ENCODE data around the gene AVEN. TPM values are rescaled to one million over a fixed set of nuclear protein-coding genes. Genes with fewer than 3 reads are reported as not detected.

Gene AVEN
- total RNA-seq, 1 donor from 2014 or later = 16.2 TPM

DNA sequence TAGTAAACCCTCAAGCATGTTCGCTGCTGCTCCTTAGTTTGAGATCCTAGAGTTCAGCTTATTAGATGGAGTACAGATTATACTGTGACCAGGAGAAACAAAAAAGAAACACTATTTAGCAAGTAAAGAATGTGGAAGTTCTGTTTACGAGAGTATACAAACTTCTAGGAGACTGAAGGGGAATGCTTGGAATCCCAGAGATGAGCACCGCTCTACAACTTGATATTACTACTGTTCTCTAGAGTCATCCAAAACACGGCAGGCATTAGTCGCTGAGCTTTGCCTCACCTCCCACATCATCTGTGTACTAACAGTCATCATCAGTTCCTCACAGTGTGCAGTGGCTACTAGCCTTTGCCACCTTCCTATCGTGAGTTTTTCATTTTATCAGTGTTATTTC, 192.1 kb downstream of the AVEN start:
- Histone ChIP-seq H3K27me3 (ENCODE audit: control insufficient read depth in 3 of 3, insufficient read depth in 3 of 3, low read length in 3 of 3) (no peaks in the 10 kb centered on the region), H3K27ac (ENCODE audit: low read depth, low read length) (no peak overlapping the region), H3K9me3 (ENCODE audit: control insufficient read depth in 3 of 3, low read length in 3 of 3) (no peaks in the 10 kb centered on the region), H3K36me3 (ENCODE audit: control insufficient read depth in 3 of 3, insufficient read depth in 3 of 3, low read length in 3 of 3) (peaks cover 0 to 22% (median 2%) of the 10 kb centered on the region in 3 donors), H3K9ac (ENCODE audit: low read depth in 1 of 3, low read length in 3 of 3) (no peak overlapping the region), H3K4me3 (ENCODE audit: low read length in 3 of 3) (no peak overlapping the region), H3K4me1 (ENCODE audit: control insufficient read depth in 3 of 3, insufficient read depth in 3 of 3, low read length in 3 of 3) (no peaks in the 10 kb centered on the region)

DNA sequence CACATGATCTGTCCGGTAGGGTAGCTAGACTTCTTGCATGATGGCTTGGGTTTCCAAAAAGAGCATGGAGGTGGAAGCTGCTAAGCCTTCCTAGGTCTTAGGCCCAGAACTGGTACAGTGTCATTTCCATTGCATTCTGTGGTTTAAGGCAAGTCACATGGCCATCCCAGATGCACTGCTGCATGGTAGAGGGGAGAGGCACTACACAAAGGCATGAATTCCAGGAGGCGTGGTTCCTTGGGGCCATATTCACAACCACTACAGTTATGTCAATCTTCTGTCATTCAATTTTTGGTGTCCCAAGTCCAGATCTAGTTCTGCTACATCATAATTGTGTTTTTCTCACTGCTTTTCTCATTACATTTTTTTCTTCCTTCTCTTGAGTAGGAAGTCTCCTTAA, 192.9 kb downstream of the AVEN start:
- Histone ChIP-seq H3K4me3 (ENCODE audit: low read length in 3 of 3) (no peak overlapping the region), H3K27ac (ENCODE audit: low read depth, low read length) (no peak overlapping the region), H3K36me3 (ENCODE audit: control insufficient read depth in 3 of 3, insufficient read depth in 3 of 3, low read length in 3 of 3) (peaks cover 0 to 18% (median 1%) of the 10 kb centered on the region in 3 donors), H3K27me3 (ENCODE audit: control insufficient read depth in 3 of 3, insufficient read depth in 3 of 3, low read length in 3 of 3) (no peaks in the 10 kb centered on the region), H3K9me3 (ENCODE audit: control insufficient read depth in 3 of 3, low read length in 3 of 3) (no peaks in the 10 kb centered on the region), H3K4me1 (ENCODE audit: control insufficient read depth in 3 of 3, insufficient read depth in 3 of 3, low read length in 3 of 3) (no peaks in the 10 kb centered on the region), H3K9ac (ENCODE audit: low read depth in 1 of 3, low read length in 3 of 3) (no peak overlapping the region)

DNA sequence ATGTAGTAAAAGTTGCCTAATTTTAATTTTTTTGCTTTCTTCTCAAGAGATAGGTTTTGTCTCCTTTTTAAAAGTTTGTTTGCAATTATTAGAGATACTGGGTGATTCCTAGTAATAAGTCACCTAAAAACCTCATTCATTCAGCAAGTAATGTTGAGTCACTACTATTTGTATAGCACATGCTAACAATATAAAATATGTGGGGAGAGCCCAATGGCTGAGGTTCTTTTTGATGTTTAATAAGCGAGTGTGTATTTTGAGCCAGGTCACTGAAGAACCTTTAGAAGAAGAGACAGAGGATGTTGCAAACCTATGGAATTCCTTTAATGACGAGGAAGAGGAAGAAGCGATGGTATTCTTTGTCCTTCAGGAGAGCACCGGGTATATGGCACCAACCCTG, 194.4 kb downstream of the AVEN start:
- Histone ChIP-seq H3K27ac (ENCODE audit: low read depth, low read length) (no peak overlapping the region), H3K27me3 (ENCODE audit: control insufficient read depth in 3 of 3, insufficient read depth in 3 of 3, low read length in 3 of 3) (no peaks in the 10 kb centered on the region), H3K9me3 (ENCODE audit: control insufficient read depth in 3 of 3, low read length in 3 of 3) (no peaks in the 10 kb centered on the region), H3K9ac (ENCODE audit: low read depth in 1 of 3, low read length in 3 of 3) (no peak overlapping the region), H3K4me1 (ENCODE audit: control insufficient read depth in 3 of 3, insufficient read depth in 3 of 3, low read length in 3 of 3) (no peaks in the 10 kb centered on the region), H3K36me3 (ENCODE audit: control insufficient read depth in 3 of 3, insufficient read depth in 3 of 3, low read length in 3 of 3) (peaks cover 0 to 15% (median 0%) of the 10 kb centered on the region in 3 donors), H3K4me3 (ENCODE audit: low read length in 3 of 3) (no peak overlapping the region)

- H3K27me3 ChIP-seq (ENCODE audit: control insufficient read depth in 3 of 3, insufficient read depth in 3 of 3, low read length in 3 of 3) = no peaks in the 10 kb centered on the region
- no peak overlapping the region for H3K4me3 ChIP-seq (ENCODE audit: low read length in 3 of 3)
- peaks cover 0 to 12% (median 0%) of the 10 kb centered on the region in 3 donors for H3K36me3 ChIP-seq (ENCODE audit: control insufficient read depth in 3 of 3, insufficient read depth in 3 of 3, low read length in 3 of 3)
- no peak overlapping the region for H3K27ac ChIP-seq (ENCODE audit: low read depth, low read length)
- no peak overlapping the region for H3K9ac ChIP-seq (ENCODE audit: low read depth in 1 of 3, low read length in 3 of 3)
- H3K9me3 ChIP-seq (ENCODE audit: control insufficient read depth in 3 of 3, low read length in 3 of 3) = no peaks in the 10 kb centered on the region
- no peaks in the 10 kb centered on the region for H3K4me1 ChIP-seq (ENCODE audit: control insufficient read depth in 3 of 3, insufficient read depth in 3 of 3, low read length in 3 of 3)
Observed at GRCh38 chr15:33844186-33844585, 194.8 kb downstream of the AVEN start.

- H3K4me1 ChIP-seq (ENCODE audit: control insufficient read depth in 3 of 3, insufficient read depth in 3 of 3, low read length in 3 of 3) = peaks cover 0 to 7% (median 0%) of the 10 kb centered on the region in 3 donors
- no peak overlapping the region for H3K4me3 ChIP-seq (ENCODE audit: low read length in 3 of 3)
Observed at GRCh38 chr15:33840615-33841014, 198.4 kb downstream of the AVEN start.

GRCh38 chr15:33839540-33839939, 199.5 kb downstream of the AVEN start:
- Histone ChIP-seq H3K9ac (ENCODE audit: low read depth in 1 of 3, low read length in 3 of 3) (no peak overlapping the region), H3K36me3 (ENCODE audit: control insufficient read depth in 3 of 3, insufficient read depth in 3 of 3, low read length in 3 of 3) (peaks cover 0 to 5% (median 4%) of the 10 kb centered on the region in 3 donors), H3K4me1 (ENCODE audit: control insufficient read depth in 3 of 3, insufficient read depth in 3 of 3, low read length in 3 of 3) (peaks cover 0 to 7% (median 0%) of the 10 kb centered on the region in 3 donors), H3K4me3 (ENCODE audit: low read length in 3 of 3) (no peak overlapping the region), H3K27ac (ENCODE audit: low read depth, low read length) (no peak overlapping the region), H3K9me3 (ENCODE audit: control insufficient read depth in 3 of 3, low read length in 3 of 3) (no peaks in the 10 kb centered on the region), H3K27me3 (ENCODE audit: control insufficient read depth in 3 of 3, insufficient read depth in 3 of 3, low read length in 3 of 3) (no peaks in the 10 kb centered on the region)

More at GRCh38 chr15:33840615-33841014, 198.4 kb downstream of the AVEN start:
- Histone ChIP-seq H3K9me3 (ENCODE audit: control insufficient read depth in 3 of 3, low read length in 3 of 3) (no peaks in the 10 kb centered on the region), H3K9ac (ENCODE audit: low read depth in 1 of 3, low read length in 3 of 3) (no peak overlapping the region), H3K36me3 (ENCODE audit: control insufficient read depth in 3 of 3, insufficient read depth in 3 of 3, low read length in 3 of 3) (peaks cover 0 to 7% (median 4%) of the 10 kb centered on the region in 3 donors), H3K27me3 (ENCODE audit: control insufficient read depth in 3 of 3, insufficient read depth in 3 of 3, low read length in 3 of 3) (no peaks in the 10 kb centered on the region), H3K27ac (ENCODE audit: low read depth, low read length) (no peak overlapping the region)

DNA sequence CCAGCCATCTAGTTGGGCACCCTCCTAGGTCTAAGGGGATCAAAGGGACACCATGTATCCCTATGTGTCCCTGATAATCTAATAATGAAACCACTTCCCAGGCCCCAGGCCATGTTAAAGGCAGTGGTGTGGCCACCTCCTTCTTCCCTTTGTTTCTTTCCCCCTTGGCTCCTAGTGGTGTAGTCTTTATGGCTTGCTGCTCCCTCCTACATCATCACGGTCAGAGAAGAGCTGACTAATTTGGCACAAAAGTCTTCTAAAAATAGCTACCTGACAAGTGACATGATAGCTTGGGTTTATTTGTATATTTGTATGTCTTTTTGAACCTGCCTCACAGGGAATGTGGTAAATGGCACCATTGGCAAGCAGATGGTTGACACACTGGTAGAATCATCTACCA, 201.7 kb downstream of the AVEN start:
- no peaks in the 10 kb centered on the region for H3K9me3 ChIP-seq (ENCODE audit: control insufficient read depth in 3 of 3, low read length in 3 of 3)

GRCh38 chr15:33834892-33835743, 203.9 kb downstream of the AVEN start:
- Histone ChIP-seq H3K27me3 (ENCODE audit: control insufficient read depth in 3 of 3, insufficient read depth in 3 of 3, low read length in 3 of 3) (no peaks in the 10 kb centered on the region), H3K36me3 (ENCODE audit: control insufficient read depth in 3 of 3, insufficient read depth in 3 of 3, low read length in 3 of 3) (peaks cover 0 to 6% (median 4%) of the 10 kb centered on the region in 3 donors), H3K4me3 (ENCODE audit: low read length in 3 of 3) (no peak overlapping the region), H3K9ac (ENCODE audit: low read depth in 1 of 3, low read length in 3 of 3) (no peak overlapping the region), H3K9me3 (ENCODE audit: control insufficient read depth in 3 of 3, low read length in 3 of 3) (no peaks in the 10 kb centered on the region), H3K27ac (ENCODE audit: low read depth, low read length) (no peak overlapping the region), H3K4me1 (ENCODE audit: control insufficient read depth in 3 of 3, insufficient read depth in 3 of 3, low read length in 3 of 3) (peaks cover 0 to 7% (median 0%) of the 10 kb centered on the region in 3 donors)

More for the DNA sequence above, 201.7 kb downstream of the AVEN start:
- Histone ChIP-seq H3K4me1 (ENCODE audit: control insufficient read depth in 3 of 3, insufficient read depth in 3 of 3, low read length in 3 of 3) (peaks cover 0 to 7% (median 0%) of the 10 kb centered on the region in 3 donors), H3K27me3 (ENCODE audit: control insufficient read depth in 3 of 3, insufficient read depth in 3 of 3, low read length in 3 of 3) (no peaks in the 10 kb centered on the region), H3K36me3 (ENCODE audit: control insufficient read depth in 3 of 3, insufficient read depth in 3 of 3, low read length in 3 of 3) (peaks cover 0 to 5% (median 4%) of the 10 kb centered on the region in 3 donors), H3K9ac (ENCODE audit: low read depth in 1 of 3, low read length in 3 of 3) (no peak overlapping the region), H3K27ac (ENCODE audit: low read depth, low read length) (no peak overlapping the region), H3K4me3 (ENCODE audit: low read length in 3 of 3) (no peak overlapping the region)

- Histone ChIP-seq H3K9me3 (ENCODE audit: control insufficient read depth in 3 of 3, low read length in 3 of 3) (peaks cover 0 to 2% (median 0%) of the 10 kb centered on the region in 3 donors), H3K4me1 (ENCODE audit: control insufficient read depth in 3 of 3, insufficient read depth in 3 of 3, low read length in 3 of 3) (no peaks in the 10 kb centered on the region), H3K36me3 (ENCODE audit: control insufficient read depth in 3 of 3, insufficient read depth in 3 of 3, low read length in 3 of 3) (peaks cover 7 to 11% (median 8%) of the 10 kb centered on the region in 3 donors), H3K27ac (ENCODE audit: low read depth, low read length) (no peak overlapping the region), H3K9ac (ENCODE audit: low read depth in 1 of 3, low read length in 3 of 3) (no peak overlapping the region), H3K27me3 (ENCODE audit: control insufficient read depth in 3 of 3, insufficient read depth in 3 of 3, low read length in 3 of 3) (no peaks in the 10 kb centered on the region), H3K4me3 (ENCODE audit: low read length in 3 of 3) (no peak overlapping the region)
Observed at GRCh38 chr15:33831646-33832045, 207.4 kb downstream of the AVEN start.

- H3K4me3 ChIP-seq (ENCODE audit: low read length in 3 of 3) = no peak overlapping the region
- no peak overlapping the region for H3K27ac ChIP-seq (ENCODE audit: low read depth, low read length)
- H3K36me3 ChIP-seq (ENCODE audit: control insufficient read depth in 3 of 3, insufficient read depth in 3 of 3, low read length in 3 of 3) = peaks cover 9 to 12% (median 9%) of the 10 kb centered on the region in 3 donors
- H3K9me3 ChIP-seq (ENCODE audit: control insufficient read depth in 3 of 3, low read length in 3 of 3) = peaks cover 0 to 2% (median 0%) of the 10 kb centered on the region in 3 donors
- H3K4me1 ChIP-seq (ENCODE audit: control insufficient read depth in 3 of 3, insufficient read depth in 3 of 3, low read length in 3 of 3) = no peaks in the 10 kb centered on the region
- no peaks in the 10 kb centered on the region for H3K27me3 ChIP-seq (ENCODE audit: control insufficient read depth in 3 of 3, insufficient read depth in 3 of 3, low read length in 3 of 3)
- H3K9ac ChIP-seq (ENCODE audit: low read depth in 1 of 3, low read length in 3 of 3) = no peak overlapping the region
Observed at GRCh38 chr15:33830351-33830750, 208.7 kb downstream of the AVEN start.
